BJ (cell line): Measurements from ENCODE around the gene OBSL1. TPM values are rescaled to one million over a fixed set of nuclear protein-coding genes. Genes with fewer than 3 reads are reported as not detected.

Experiments used
- CTCF ChIA-PET: fragments of 350-600 bp; formaldehyde crosslinking; extraction: SDS; loops from one replicate; lab custom pipeline; 2021; ENCODE audit warnings: antibody characterized with exemption, inconsistent platforms; lab: Yijun Ruan, JAX
- POLR2A ChIA-PET: fragments of 300-600 bp; sonication (Branson Sonifier 250); formaldehyde crosslinking; extraction: SDS; loops from one replicate; lab custom pipeline; 2021; ENCODE audit warnings: antibody characterized with exemption; lab: Charles Lee
- DNase-seq: peaks from one replicate; pipeline ENCODE4 v3.0.0-alpha.2; 2011; ENCODE audit warnings: low read depth
- H3K27me3 ChIP-seq: 2 replicates; pipeline ENCODE4 v1.6.0; 2011; ENCODE audit warnings: low read length; ENCODE audit not compliant: control insufficient read depth, insufficient read depth
- H3K36me3 ChIP-seq: 2 replicates; pipeline ENCODE4 v1.5.1; 2011; ENCODE audit warnings: low read length; ENCODE audit not compliant: control insufficient read depth, insufficient read depth
- H3K4me3 ChIP-seq: 2 replicates; pipeline ENCODE4 v1.5.1; 2011; ENCODE audit warnings: low read depth, mild to moderate bottlenecking, control low read depth, low read length
- polyA plus RNA-seq: library from polyadenylated mRNA; depleted of rRNA; stranded (reverse); fragments of >200 nt; gene quantifications from 2 replicates; pipeline ENCODE4 v1.2.3, GENCODE V29; 2011
- TF ChIP-seq, protein P1 (sequence below): IDR thresholded peaks from 2 replicates; pipeline ENCODE4 v1.5.1; 2011; ENCODE audit warnings: low read depth, mild to moderate bottlenecking, control low read depth, inconsistent platforms, low read length, moderate library complexity; ENCODE audit not compliant: insufficient read depth

The OBSL1 gene
- polyA plus RNA-seq, 1 experiment: 75.9 TPM

DNA sequence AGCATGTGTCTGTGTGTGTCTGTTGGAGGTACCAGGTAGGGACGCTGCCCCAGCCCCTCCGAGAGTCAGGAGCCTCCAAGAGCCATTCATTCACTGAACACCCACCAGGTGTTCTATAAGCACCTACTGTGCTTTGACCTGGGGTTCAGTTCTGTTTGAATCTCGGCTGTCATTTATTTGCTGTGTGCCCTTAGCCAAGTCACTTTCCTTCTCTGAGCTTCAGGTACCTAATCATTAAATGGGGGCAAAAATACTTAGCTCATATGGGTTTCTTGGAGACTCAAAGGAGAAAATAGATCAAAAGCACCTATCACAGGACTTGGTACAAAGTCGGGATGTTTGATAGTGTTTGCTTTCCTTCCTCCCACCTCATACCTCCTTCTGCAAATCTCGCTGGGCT lies 43.9 kb downstream of the OBSL1 start:
- no peak for DNase-seq
- H3K4me3 ChIP-seq: no peak overlapping the region
- no peaks in the 10 kb centered on the region for H3K36me3 ChIP-seq
- H3K27me3 ChIP-seq: peaks cover 13% of the 10 kb centered on the region
- CTCF ChIA-PET: interaction anchor here (0.6 to 42.0 kb wide), 9 partner anchors 1 to 368 kb away, joined by 3 to 872 read pairs (median 4); partner anchors contain the start of genes ASIC4, CHPF, GMPPA and TMEM198
- TF ChIP-seq, protein P1, sequence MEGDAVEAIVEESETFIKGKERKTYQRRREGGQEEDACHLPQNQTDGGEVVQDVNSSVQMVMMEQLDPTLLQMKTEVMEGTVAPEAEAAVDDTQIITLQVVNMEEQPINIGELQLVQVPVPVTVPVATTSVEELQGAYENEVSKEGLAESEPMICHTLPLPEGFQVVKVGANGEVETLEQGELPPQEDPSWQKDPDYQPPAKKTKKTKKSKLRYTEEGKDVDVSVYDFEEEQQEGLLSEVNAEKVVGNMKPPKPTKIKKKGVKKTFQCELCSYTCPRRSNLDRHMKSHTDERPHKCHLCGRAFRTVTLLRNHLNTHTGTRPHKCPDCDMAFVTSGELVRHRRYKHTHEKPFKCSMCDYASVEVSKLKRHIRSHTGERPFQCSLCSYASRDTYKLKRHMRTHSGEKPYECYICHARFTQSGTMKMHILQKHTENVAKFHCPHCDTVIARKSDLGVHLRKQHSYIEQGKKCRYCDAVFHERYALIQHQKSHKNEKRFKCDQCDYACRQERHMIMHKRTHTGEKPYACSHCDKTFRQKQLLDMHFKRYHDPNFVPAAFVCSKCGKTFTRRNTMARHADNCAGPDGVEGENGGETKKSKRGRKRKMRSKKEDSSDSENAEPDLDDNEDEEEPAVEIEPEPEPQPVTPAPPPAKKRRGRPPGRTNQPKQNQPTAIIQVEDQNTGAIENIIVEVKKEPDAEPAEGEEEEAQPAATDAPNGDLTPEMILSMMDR: no peak
- POLR2A ChIA-PET: interaction anchor here (0.8 kb wide), 1 partner anchor 144 kb away, joined by 3 read pairs; no protein-coding TSS in a partner anchor

DNA sequence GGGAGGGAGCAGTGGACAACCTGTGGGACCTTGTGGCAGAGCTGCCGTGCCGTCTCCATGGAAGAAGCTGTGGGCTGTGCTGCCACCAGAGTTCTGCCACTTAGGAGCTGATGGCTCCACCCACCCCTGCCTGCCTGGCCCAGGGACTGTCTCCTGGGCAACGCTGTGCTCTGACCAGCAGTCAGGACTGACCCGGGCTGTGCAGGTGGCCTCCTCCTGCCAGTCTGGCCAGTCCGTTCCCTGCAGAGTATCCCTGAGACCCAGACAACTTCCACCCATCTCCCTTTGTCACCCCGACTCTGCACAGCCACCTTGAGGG lies 44.3 kb downstream of the OBSL1 start:
- DNase-seq: no peak
- Histone ChIP-seq H3K4me3 (no peak overlapping the region), H3K27me3 (peaks cover 12% of the 10 kb centered on the region), H3K36me3 (no peaks in the 10 kb centered on the region)
- ChIA-PET POLR2A (no interaction called here), CTCF (interaction anchor here (0.9 to 42.0 kb wide), 6 partner anchors 1 to 368 kb away, joined by 3 to 872 read pairs (median 148); partner anchors contain the start of genes ASIC4, CHPF, GMPPA and TMEM198)
- TF ChIP-seq, protein P1: no peak

DNA sequence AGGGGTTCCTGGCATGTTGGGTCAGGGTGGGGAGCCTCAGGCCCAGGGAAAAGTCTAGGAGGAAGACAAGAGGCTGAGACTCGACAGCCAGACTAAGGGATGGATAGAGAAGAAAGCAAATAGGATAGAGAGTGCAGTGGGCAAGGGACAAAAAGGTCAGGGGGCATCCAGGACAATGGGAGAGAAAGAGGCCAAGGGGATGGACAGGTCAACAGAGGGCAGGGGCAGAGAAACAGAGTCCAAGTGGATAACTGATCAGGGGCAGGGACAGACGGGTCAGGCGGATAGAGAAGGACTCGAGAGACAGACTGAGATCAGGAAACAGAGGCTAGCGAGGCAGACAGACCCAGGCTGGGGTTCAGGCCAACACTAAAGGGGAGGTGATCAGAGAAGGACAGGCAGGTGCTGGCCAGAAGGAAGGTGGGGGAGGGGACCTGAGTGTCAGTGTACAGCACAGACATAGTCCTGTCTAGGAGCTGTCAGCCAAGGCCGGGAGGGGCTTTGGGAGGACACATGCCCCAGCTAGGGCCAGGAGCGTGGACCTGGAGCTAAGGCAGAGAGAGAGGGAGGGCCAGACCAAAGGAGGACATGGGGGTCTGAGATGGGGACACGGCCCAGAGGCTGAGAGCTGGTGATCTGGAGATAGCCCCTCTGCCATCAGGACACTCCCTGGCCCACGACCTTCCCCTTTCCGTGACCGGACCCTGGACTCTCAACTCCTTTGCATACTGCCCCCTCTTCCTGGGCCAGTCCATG lies 44.8 kb downstream of the OBSL1 start:
- POLR2A ChIA-PET: interaction anchor here (0.6 kb wide), 1 partner anchor 108 kb away, joined by 3 read pairs; the partner anchor contains the start of gene DES
- Histone ChIP-seq H3K4me3 (no peak overlapping the region), H3K36me3 (no peaks in the 10 kb centered on the region), H3K27me3 (peaks cover 12% of the 10 kb centered on the region)
- CTCF ChIA-PET: interaction anchor here (0.8 to 42.0 kb wide), 7 partner anchors 2 to 367 kb away, joined by 3 to 872 read pairs (median 6); partner anchors contain the start of genes ASIC4, CHPF, GMPPA and TMEM198
- TF ChIP-seq, protein P1: no peak
- no peak for DNase-seq

DNA sequence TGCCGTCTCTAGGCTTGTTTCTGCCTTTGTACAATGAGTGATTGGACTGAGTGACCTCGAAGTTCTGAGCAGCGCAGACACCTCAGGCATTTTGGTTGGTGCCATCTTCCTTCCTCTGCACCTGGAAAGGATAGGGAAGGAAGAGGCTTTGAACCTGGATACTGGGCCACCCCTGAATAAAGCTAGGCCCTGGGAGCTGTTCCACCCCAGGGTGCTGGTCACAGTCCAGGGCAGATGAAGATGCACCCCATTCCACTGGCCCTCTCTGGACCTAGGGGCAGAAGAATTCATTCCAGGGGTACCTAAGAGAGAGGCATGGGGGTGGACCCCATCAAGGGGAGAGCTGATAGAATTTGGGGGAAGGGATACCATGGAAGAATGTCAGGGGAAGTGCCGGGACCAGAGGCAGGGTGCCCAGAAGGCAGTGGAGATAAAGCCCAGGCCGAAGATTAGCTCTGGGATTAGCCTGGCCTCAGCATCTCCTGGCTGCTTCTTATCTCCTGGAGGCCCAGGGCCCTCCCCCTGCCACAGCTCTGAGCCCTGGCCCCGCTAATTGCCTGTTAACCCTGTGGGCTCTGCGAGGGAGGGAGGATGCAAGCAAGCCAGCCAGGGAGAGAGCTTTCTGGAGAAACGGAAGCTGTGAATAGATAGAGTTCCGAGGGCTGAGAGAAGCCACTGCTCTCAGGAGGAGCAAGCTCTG lies 45.7 kb downstream of the OBSL1 start:
- TF ChIP-seq, protein P1: no peak
- Histone ChIP-seq H3K27me3 (peaks cover 12% of the 10 kb centered on the region), H3K36me3 (no peaks in the 10 kb centered on the region), H3K4me3 (no peak overlapping the region)
- ChIA-PET POLR2A (interaction anchor here (0.6 kb wide), 1 partner anchor 107 kb away, joined by 3 read pairs; the partner anchor contains the start of gene DES), CTCF (interaction anchor here (1.9 to 42.0 kb wide), 4 partner anchors 3 to 122 kb away, joined by 6 to 872 read pairs (median 582); partner anchors contain the start of genes ASIC4, CHPF, GMPPA and TMEM198)
- no peak for DNase-seq

DNA sequence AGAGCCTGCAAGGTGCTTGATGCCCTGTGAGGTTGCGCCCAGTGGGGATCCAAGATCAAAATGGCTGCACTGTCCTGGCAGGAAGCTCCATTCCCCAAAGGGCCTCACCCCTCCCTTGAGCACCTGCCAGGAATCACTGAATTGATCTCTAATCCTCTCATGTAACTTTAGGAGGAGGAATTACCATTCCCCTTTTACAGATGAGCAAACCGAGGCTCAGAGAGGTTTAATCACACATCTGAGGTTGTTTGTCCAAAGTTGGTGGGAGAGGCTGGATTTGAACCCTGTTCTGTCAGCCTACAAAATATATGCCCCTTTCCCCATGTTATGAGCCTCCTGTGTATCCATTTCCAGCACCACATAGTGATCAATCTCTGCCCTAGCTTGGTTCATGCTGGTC lies 46.5 kb downstream of the OBSL1 start:
- ChIA-PET CTCF (interaction anchor here (1.9 to 42.0 kb wide), 4 partner anchors 4 to 121 kb away, joined by 6 to 872 read pairs (median 582); partner anchors contain the start of genes ASIC4, CHPF, GMPPA and TMEM198), POLR2A (no interaction called here)
- TF ChIP-seq, protein P1: no peak
- no peaks in the 10 kb centered on the region for H3K36me3 ChIP-seq
- peaks cover 12% of the 10 kb centered on the region for H3K27me3 ChIP-seq
- no peak for DNase-seq
- no peak overlapping the region for H3K4me3 ChIP-seq
